ENCODE data around the gene EFNA5.

EFNA5 gene

GRCh38 chr5:107542428-107542827 is 128.3 kb downstream of the EFNA5 start (continued):
- TF ChIP-seq ZNF24 (tag by site-specific recombination; IDR thresholded peaks at IDR 0.05) (peak; percentile 48; the same call in 1 of the 2 replicates), SP3 (tag by site-specific recombination; IDR thresholded peaks at IDR 0.05) (no peak), SP2 (tag by site-specific recombination; IDR thresholded peaks at IDR 0.05) (peak; percentile 25; the same call in 1 of the 2 replicates), WT1 (tag by site-specific recombination; IDR thresholded peaks at IDR 0.05) (peak; percentile 85), ZNF548 (tag by site-specific recombination; IDR thresholded peaks at IDR 0.05) (no peak), ZNF362 (tag by site-specific recombination; IDR thresholded peaks at IDR 0.05) (peak; percentile 97)

GRCh38 chr5:107541400-107541799 is 129.3 kb downstream of the EFNA5 start:
- ChIA-PET POLR2A (interaction anchor here (2.5 kb wide), 1 partner anchor 8 kb away, joined by 9 read pairs; no protein-coding TSS in a partner anchor), CTCF (interaction anchor here (0.6 kb wide), 1 partner anchor 11 kb away, joined by 3 read pairs; no protein-coding TSS in a partner anchor)
- H3K27ac ChIP-seq (ENCODE audit: extremely low read depth, low read depth, low read length) = no peak overlapping the region
- TF ChIP-seq ZNF664 (tag by site-specific recombination; IDR thresholded peaks at IDR 0.05) = no peak
- H3K36me3 ChIP-seq (ENCODE audit: control insufficient read depth in 2 of 2, insufficient read depth in 1 of 2, low read length in 2 of 2) = no peaks in the 10 kb centered on the region
- H3K4me3 ChIP-seq (ENCODE audit: low read depth, low read length) = no peak overlapping the region
- H3K9me3 ChIP-seq (ENCODE audit: control insufficient read depth, insufficient read depth, low read depth, low read length) = no peaks in the 10 kb centered on the region
- H3K4me1 ChIP-seq (ENCODE audit: control insufficient read depth, insufficient read depth, low read length) = peaks cover 28% of the 10 kb centered on the region

- Histone ChIP-seq H3K36me3 (ENCODE audit: control insufficient read depth in 2 of 2, insufficient read depth in 1 of 2, low read length in 2 of 2) (no peaks in the 10 kb centered on the region), H3K27ac (ENCODE audit: extremely low read depth, low read depth, low read length) (no peak overlapping the region), H3K9me3 (ENCODE audit: control insufficient read depth, insufficient read depth, low read depth, low read length) (no peaks in the 10 kb centered on the region), H3K4me1 (ENCODE audit: control insufficient read depth, insufficient read depth, low read length) (peaks cover 36% of the 10 kb centered on the region), H3K4me3 (ENCODE audit: low read depth, low read length) (no peak overlapping the region)
- no peak for TF ChIP-seq ZNF133 (tag by site-specific recombination; IDR thresholded peaks at IDR 0.05)
- peak; percentile 35; the same call in 1 of the 2 replicates for TF ChIP-seq GLIS1 (tag by site-specific recombination; IDR thresholded peaks at IDR 0.05)
- CTCF ChIA-PET = interaction anchor here (0.6 to 0.7 kb wide), 3 partner anchors 215 to 608 kb away, joined by 3 read pairs; no protein-coding TSS in a partner anchor
- POLR2A ChIA-PET = no interaction called here
Measured at GRCh38 chr5:107539726-107540330, 130.9 kb downstream of the EFNA5 start.

GRCh38 chr5:107538805-107539445 is 131.8 kb downstream of the EFNA5 start:
- no peaks in the 10 kb centered on the region for H3K36me3 ChIP-seq (ENCODE audit: control insufficient read depth in 2 of 2, insufficient read depth in 1 of 2, low read length in 2 of 2)
- no peak for TF ChIP-seq ZNF148 (tag by site-specific recombination; IDR thresholded peaks at IDR 0.05; ENCODE audit: borderline replicate concordance)
- TF ChIP-seq ZNF561 (tag by site-specific recombination; IDR thresholded peaks at IDR 0.05; ENCODE audit: borderline replicate concordance) = no peak
- TF ChIP-seq ZNF292 (tag by site-specific recombination; IDR thresholded peaks at IDR 0.05; ENCODE audit: borderline replicate concordance, low read depth) = no peak
- TF ChIP-seq OSR2 (tag by site-specific recombination; IDR thresholded peaks at IDR 0.05) = no peak
- no peak for TF ChIP-seq ZNF664 (tag by site-specific recombination; IDR thresholded peaks at IDR 0.05)
- peak; percentile 43; the same call in 1 of the 2 replicates for TF ChIP-seq ZNF660 (tag by site-specific recombination; IDR thresholded peaks at IDR 0.05)
- TF ChIP-seq PATZ1 (tag by site-specific recombination; IDR thresholded peaks at IDR 0.05) = no peak
- no peak for TF ChIP-seq GLI2 (tag by site-specific recombination; IDR thresholded peaks at IDR 0.05; ENCODE audit: borderline replicate concordance, low read depth)
- no peak overlapping the region for H3K4me3 ChIP-seq (ENCODE audit: low read depth, low read length)
- ChIA-PET CTCF (interaction anchor here (0.6 kb wide), 1 partner anchor 8 kb away, joined by 4 read pairs; no protein-coding TSS in a partner anchor), POLR2A (interaction anchor here (1.0 kb wide), 1 partner anchor 133 kb away, joined by 3 read pairs; no protein-coding TSS in a partner anchor)
- no peak overlapping the region for H3K27ac ChIP-seq (ENCODE audit: extremely low read depth, low read depth, low read length)
- H3K4me1 ChIP-seq (ENCODE audit: control insufficient read depth, insufficient read depth, low read length) = peaks cover 40% of the 10 kb centered on the region
- no peaks in the 10 kb centered on the region for H3K9me3 ChIP-seq (ENCODE audit: control insufficient read depth, insufficient read depth, low read depth, low read length)

Measured in HEK293 (cell line).